GM12874 (cell line): ENCODE results near the gene SENP6.

Experiments used
- CTCF ChIP-seq: IDR thresholded peaks from 2 replicates; pipeline ENCODE4 v1.5.1; 2011; ENCODE audit warnings: low read depth, mild to moderate bottlenecking, control low read depth, low read length, moderate library complexity; ENCODE audit not compliant: insufficient read depth

Gene SENP6

GRCh38 chr6:75604294-75604693 is 2.6 kb downstream of the SENP6 start:
- no peak for TF ChIP-seq CTCF

DNA sequence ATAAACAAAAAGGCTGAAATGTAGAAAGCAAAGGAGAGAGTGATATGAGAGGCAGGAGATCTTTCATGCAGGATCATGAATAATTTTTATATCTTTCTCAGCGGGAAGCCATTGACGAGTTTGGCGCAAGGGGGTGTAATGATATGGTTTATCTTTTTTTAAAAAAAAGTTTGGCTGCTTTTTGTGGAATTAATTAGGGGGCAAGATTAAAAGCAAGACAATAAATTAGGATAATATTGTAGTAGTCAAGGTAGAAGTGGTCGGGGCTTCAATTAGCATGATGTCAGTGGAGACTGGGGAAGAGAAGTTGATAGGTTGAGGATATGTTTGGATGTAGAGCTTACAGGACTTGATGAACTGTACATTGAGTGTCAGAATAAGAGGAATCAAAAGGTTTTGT is 4.0 kb downstream of the SENP6 start:
- no peak for TF ChIP-seq CTCF

- no peak for TF ChIP-seq CTCF
Observed at GRCh38 chr6:75608304-75608703, 6.6 kb downstream of the SENP6 start.

DNA sequence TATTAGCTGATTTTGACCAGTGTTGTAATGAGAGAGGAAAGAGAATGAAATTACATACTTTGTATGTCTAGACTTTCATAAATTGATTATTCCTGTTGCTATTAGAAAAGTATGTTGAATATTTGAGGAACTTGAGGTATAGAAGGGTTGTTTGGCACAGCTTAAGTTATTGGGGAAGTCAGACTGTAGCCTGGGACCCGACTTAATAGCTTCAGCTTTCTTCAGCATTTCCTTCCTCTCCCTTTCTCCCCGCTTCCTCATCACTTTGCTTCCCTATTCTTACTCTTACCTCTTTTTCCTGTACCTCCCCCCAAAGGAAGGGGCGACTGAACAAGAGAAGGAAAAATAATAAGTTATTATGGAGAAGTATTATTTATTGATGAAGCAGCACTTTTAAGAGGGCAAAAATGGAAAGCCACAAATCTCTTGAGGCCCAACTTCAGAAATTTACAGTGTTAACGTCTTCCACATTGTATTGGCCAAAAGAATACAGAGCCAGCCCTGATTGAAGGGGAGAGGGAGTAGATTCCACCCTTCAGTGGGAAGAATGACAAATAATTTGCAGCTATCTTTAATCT is 7.4 kb downstream of the SENP6 start:
- TF ChIP-seq CTCF: no peak

- TF ChIP-seq CTCF: no peak
Observed at GRCh38 chr6:75609639-75610590, 8.2 kb downstream of the SENP6 start.

- TF ChIP-seq CTCF: no peak
Observed at GRCh38 chr6:75611011-75611701, 9.5 kb downstream of the SENP6 start.

- no peak for TF ChIP-seq CTCF
Observed at GRCh38 chr6:75611702-75612375, 10.2 kb downstream of the SENP6 start.
